HCT116 (cell line): ENCODE results near the gene GRIK4. TPM values are rescaled to one million over a fixed set of nuclear protein-coding genes. Genes with fewer than 3 reads are reported as not detected.

Experiments used
- ATAC-seq: fragments of 200-7000 bp; cut with Tn5 transposase; 2 replicates; pipeline ENCODE4 v1.9.1; 2020; ENCODE audit warnings: mild to moderate bottlenecking, moderate library complexity
- BruUV-seq: library from RNA; stranded (reverse); fragments of 400-500 nt; replicated peaks from 2 replicates; lab custom pipeline; 2021; lab: Mats Ljungman, UMichigan
- CTCF ChIA-PET: fragments of 300-600 bp; sonication (Branson Sonifier 250); formaldehyde crosslinking; loops from one replicate; lab custom pipeline; 2021; ENCODE audit warnings: antibody characterized with exemption; lab: Charles Lee
- POLR2A ChIA-PET: fragments of 300-600, 350-600 bp; sonication (Branson Sonifier 250); formaldehyde crosslinking; loops from one replicate; lab custom pipeline; 2021; ENCODE audit warnings: antibody characterized with exemption; lab: Charles Lee
- RAD21 ChIA-PET, 2 experiments: fragments of 300-600 bp; sonication (Branson Sonifier 250); formaldehyde crosslinking; loops; one replicate each; lab custom pipeline; 2023; ENCODE audit warnings: low total read pairs in 2 of 2; ENCODE audit not compliant: uncharacterized antibody in 2 of 2, unreplicated experiment in 2 of 2, low non-redundant PET in 1 of 2; lab: Charles Lee
- DNase-seq: peaks from one replicate; pipeline ENCODE4 v3.0.0-alpha.2; 2010; ENCODE audit warnings: low read depth, low spot score
- H2AFZ ChIP-seq: fragments of 200-600 bp; shearing (Covaris generic), sonication (generic); 2 replicates; pipeline ENCODE4 v1.6.1; 2017; ENCODE audit warnings: low read depth, mixed run types, mixed read lengths, antibody characterized with exemption, low read length; ENCODE audit not compliant: poor library complexity, severe bottlenecking
- H3K27ac ChIP-seq: 2 replicates; pipeline ENCODE4 v1.5.1; 2012; ENCODE audit warnings: low read depth, low read length
- H3K27me3 ChIP-seq: fragments of 200-600 bp; sonication (generic); 2 replicates; pipeline ENCODE4 v1.6.1; 2016; ENCODE audit warnings: mixed run types, low read length, mixed read lengths; ENCODE audit not compliant: insufficient read depth
- H3K36me3 ChIP-seq, 2 experiments: fragments of 200-500 bp in 1 of 2; fragments of 200-600 bp in 1 of 2; sonication (Bioruptor generic) in 1 of 2; sonication (generic) in 1 of 2; 2 replicates each; pipeline versions ENCODE4 v1.5.1 to v1.6.1; 2014 to 2016; ENCODE audit warnings: low read length in 2 of 2, inconsistent platforms in 1 of 2, mixed read lengths in 1 of 2, mixed run types in 1 of 2; ENCODE audit not compliant: insufficient read depth in 2 of 2, control insufficient read depth in 1 of 2
- H3K4me1 ChIP-seq, 2 experiments: fragments of 200-600 bp in 1 of 2; sonication (generic) in 1 of 2; 2 replicates each; pipeline versions ENCODE4 v1.5.1 to v1.6.1; 2012 to 2017; ENCODE audit warnings: low read length in 2 of 2, inconsistent platforms in 1 of 2, mild to moderate bottlenecking in 1 of 2, mixed read lengths in 1 of 2, mixed run types in 1 of 2, moderate library complexity in 1 of 2; ENCODE audit not compliant: insufficient read depth in 2 of 2, control insufficient read depth in 1 of 2
- H3K4me2 ChIP-seq: fragments of 200-600 bp; sonication (generic); 2 replicates; pipeline ENCODE4 v1.6.1; 2017; ENCODE audit warnings: mixed run types, low read length, mixed read lengths
- H3K4me3 ChIP-seq, 2 experiments: fragments of 200-600 bp in 1 of 2; sonication (generic) in 1 of 2; replicated peaks in 1 of 2; 2 replicates each; pipeline ENCODE4 v1.5.1; 2011 to 2016; ENCODE audit warnings: low read length in 2 of 2, control low read depth in 1 of 2, low read depth in 1 of 2, mild to moderate bottlenecking in 1 of 2, mixed read lengths in 1 of 2, mixed run types in 1 of 2
- H3K79me2 ChIP-seq: fragments of 200-600 bp; sonication (generic); 2 replicates; pipeline ENCODE4 v1.6.1; 2017; ENCODE audit warnings: mild to moderate bottlenecking, mixed run types, low read length, moderate library complexity, mixed read lengths; ENCODE audit not compliant: insufficient read depth
- H3K9ac ChIP-seq: fragments of 200-600 bp; sonication (generic); 2 replicates; pipeline ENCODE4 v1.6.1; 2016; ENCODE audit warnings: low read length, mixed read lengths
- H3K9me2 ChIP-seq: fragments of 200-600 bp; sonication (generic), shearing (Covaris generic); 2 replicates; pipeline ENCODE4 v1.6.1; 2017; ENCODE audit warnings: mixed run types, mild to moderate bottlenecking, moderate library complexity; ENCODE audit not compliant: insufficient read depth
- H3K9me3 ChIP-seq, 2 experiments: fragments of 200-500 bp in 1 of 2; fragments of 200-600 bp in 1 of 2; sonication (Bioruptor generic) in 1 of 2; sonication (generic) in 1 of 2; 2 replicates each; pipeline ENCODE4 v1.6.1; 2014 to 2017; ENCODE audit warnings: low read length in 2 of 2, mixed read lengths in 2 of 2, inconsistent platforms in 1 of 2, low read depth in 1 of 2, mild to moderate bottlenecking in 1 of 2, mixed run types in 1 of 2, moderate library complexity in 1 of 2; ENCODE audit not compliant: control insufficient read depth in 1 of 2, insufficient read depth in 1 of 2
- H4K20me1 ChIP-seq: fragments of 200-600 bp; sonication (generic), shearing (Covaris generic); 2 replicates; pipeline ENCODE4 v1.6.1; 2017; ENCODE audit warnings: mixed run types, mild to moderate bottlenecking, moderate library complexity; ENCODE audit not compliant: insufficient read depth
- ATF3 ChIP-seq: IDR thresholded peaks from 2 replicates; pipeline ENCODE4 v1.6.1; 2012
- CTCF ChIP-seq, 3 experiments: fragments of 200-600 bp in 1 of 3; sonication (generic) in 1 of 3; IDR thresholded peaks in 2 of 3; conservative IDR thresholded peaks in 1 of 3; 2 replicates each; pipeline ENCODE4 v1.5.1; 2012 to 2017; ENCODE audit warnings: low read depth in 2 of 3, low read length in 2 of 3, antibody characterized with exemption in 1 of 3, borderline replicate concordance in 1 of 3, control low read depth in 1 of 3, mild to moderate bottlenecking in 1 of 3, mixed read lengths in 1 of 3, mixed run types in 1 of 3, moderate library complexity in 1 of 3; ENCODE audit not compliant: insufficient read depth in 1 of 3
- EGR1 ChIP-seq: IDR thresholded peaks from 2 replicates; pipeline ENCODE4 v1.6.1; 2012; ENCODE audit warnings: low read depth
- MAX ChIP-seq: IDR thresholded peaks from 2 replicates; pipeline ENCODE4 v1.6.1; 2012
- POLR2AphosphoS5 ChIP-seq: IDR thresholded peaks from 2 replicates; pipeline ENCODE4 v1.6.1; 2011; ENCODE audit warnings: mild to moderate bottlenecking, low read depth, low read length, moderate library complexity
- RAD21 ChIP-seq: IDR thresholded peaks from 2 replicates; pipeline ENCODE4 v1.6.1; 2012; ENCODE audit warnings: low read depth, mild to moderate bottlenecking
- SIN3A ChIP-seq: IDR thresholded peaks from 2 replicates; pipeline ENCODE4 v1.6.1; 2012; ENCODE audit warnings: low read depth
- TCF7L2 ChIP-seq: IDR thresholded peaks from 2 replicates; pipeline ENCODE4 v1.7.0; 2011; ENCODE audit warnings: borderline replicate concordance, inconsistent platforms; ENCODE audit not compliant: insufficient read depth, insufficient read length; ENCODE audit errors: extremely low read depth
- YY1 ChIP-seq: IDR thresholded peaks from 2 replicates; pipeline ENCODE4 v1.6.1; 2011; ENCODE audit warnings: low read length, low read depth, moderate library complexity, mild to moderate bottlenecking; ENCODE audit not compliant: insufficient replicate concordance; ENCODE audit errors: extremely low read depth
- ZFX ChIP-seq: fragments of 450-650 bp; IDR thresholded peaks from 2 replicates; pipeline ENCODE4 v1.6.1; 2017
- ZNF274 ChIP-seq: fragments of 200-500 bp; sonication (Bioruptor generic); IDR thresholded peaks from 2 replicates; pipeline ENCODE4 v1.6.1; 2014; ENCODE audit warnings: mild to moderate bottlenecking, low read depth, low read length, inconsistent platforms
- intact Hi-C: fragments of 100-400 bp; cut with micrococcal nuclease; formaldehyde crosslinking; loops from 2 replicates; pipeline ENCODE4 v1.10.0; 2022
- total RNA-seq: library from RNA; stranded (reverse); gene quantifications from one replicate; pipeline ENCODE4 v1.2.1, GENCODE V29; 2021; ENCODE audit not compliant: unreplicated experiment

Gene GRIK4
- total RNA-seq, 1 experiment from 2014 or later = 0.52 TPM

GRCh38 chr11:120867531-120867930 is 356.0 kb downstream of the GRIK4 start:
- Histone ChIP-seq H3K9ac (no peak overlapping the region), H3K9me3 (no peaks in the 10 kb centered on the region), H3K4me2 (no peak overlapping the region), H3K79me2 (no peaks in the 10 kb centered on the region), H3K27ac (no peak overlapping the region), H3K4me3 (no peak overlapping the region), H3K36me3 (no peaks in the 10 kb centered on the region), H4K20me1 (no peaks in the 10 kb centered on the region), H3K4me1 (no peaks in the 10 kb centered on the region), H3K9me2 (no peaks in the 10 kb centered on the region), H3K27me3 (peaks cover 35% of the 10 kb centered on the region), H2AFZ (no peak overlapping the region)
- no peak for DNase-seq
- intact Hi-C loops = no loop called here
- CTCF ChIA-PET = no interaction called here
- ATAC-seq = no peak
- POLR2A ChIA-PET = no interaction called here
- BruUV-seq = no TSS peak
- RAD21 ChIA-PET = no interaction called here
- TF ChIP-seq ZNF274 (no peak), TCF7L2 (no peak), POLR2AphosphoS5 (no peak), SIN3A (no peak), CTCF (IDR thresholded peaks at IDR 0.05 in 2 of 3, conservative IDR thresholded peaks at IDR 0.05 in 1 of 3; ENCODE audit: borderline replicate concordance in 1 of 3, insufficient read depth in 1 of 3, low read depth in 2 of 3, low read length in 2 of 3) (no peak), YY1 (no peak), EGR1 (no peak), ATF3 (no peak), MAX (no peak), ZFX (no peak), RAD21 (no peak)
